Left lung (tissue), 10 donors: Measurements from ENCODE around the gene BATF2. TPM values are rescaled to one million over a fixed set of nuclear protein-coding genes. Genes with fewer than 3 reads are reported as not detected.
"Not testable (repeated sequence)": the region's sequence is repeated elsewhere in the genome, so short reads cannot be mapped to it uniquely, and the experiment has no call there.

Experiments
- ATAC-seq: fragments of 200-7000 bp; cut with Tn5 transposase; one replicate; pipeline ENCODE4 v1.9.1; 2020; ENCODE audit warnings: moderate library complexity
- DNase-seq, 4 donors: peaks; one replicate each; pipeline ENCODE4 v3.0.0-alpha.2; 2013 to 2020
- H3K27ac ChIP-seq, 2 donors: fragments of 200-600 bp; sonication (generic) in 1 of 2; one replicate each; pipeline versions ENCODE4 v1.5.0 to v1.8.0; 2020 to 2021
- H3K27me3 ChIP-seq, 2 donors: fragments of 200-600 bp; sonication (generic) in 1 of 2; one replicate each; pipeline versions ENCODE4 v1.5.0 to v1.8.0; 2020 to 2021
- H3K36me3 ChIP-seq, 2 donors: fragments of 200-600 bp; sonication (generic) in 1 of 2; one replicate each; pipeline versions ENCODE4 v1.5.0 to v1.8.0; 2020 to 2021
- H3K4me1 ChIP-seq, 2 donors: fragments of 200-600 bp; one replicate each; pipeline ENCODE4 v1.8.0; 2021
- H3K4me3 ChIP-seq, 2 donors: fragments of 200-600 bp; sonication (generic) in 1 of 2; one replicate each; pipeline versions ENCODE4 v1.5.0 to v1.8.0; 2020 to 2021; ENCODE audit warnings: mild to moderate bottlenecking in 1 of 2
- H3K9me3 ChIP-seq, 2 donors: fragments of 200-600 bp; sonication (generic) in 1 of 2; one replicate each; pipeline versions ENCODE4 v1.5.0 to v1.8.0; 2020 to 2021
- intact Hi-C, 2 donors: fragments of 100-400 bp; cut with DNase I; formaldehyde crosslinking; loops; one replicate each; pipeline versions ENCODE4 v1.11.2 to v1.14.2; 2022
- polyA plus RNA-seq, 6 donors: library from polyadenylated mRNA; unstranded; fragments of 120-200 nt; gene quantifications; one replicate each; pipeline ENCODE4 v1.2.1, GENCODE V29; 2013; ENCODE audit not compliant: insufficient read length in 6 of 6
- total RNA-seq, 2 donors: library from RNA; stranded (reverse); fragmentation: NEBNext Ultra II Directional; extraction: Animal tissue kit (Norgen Biotek cat#: 25700); gene quantifications; one replicate each; pipeline ENCODE4 v1.2.1, GENCODE V29; 2021
- TF ChIP-seq, protein P1 (sequence below), 2 donors: fragments of 200-600 bp; sonication (generic) in 1 of 2; IDR thresholded peaks; one replicate each; pipeline versions ENCODE4 v1.5.0 to v1.8.0; 2021; ENCODE audit warnings: antibody characterized with exemption in 2 of 2
- donor health status: DM: no; HTN: yes; CAD: no.
- donor health status: DM: no; HTN: no; CAD: no.

Gene BATF2
- total and polyA plus RNA-seq, 8 donors = 2.6 to 8.1 (median 3.5) TPM

DNA sequence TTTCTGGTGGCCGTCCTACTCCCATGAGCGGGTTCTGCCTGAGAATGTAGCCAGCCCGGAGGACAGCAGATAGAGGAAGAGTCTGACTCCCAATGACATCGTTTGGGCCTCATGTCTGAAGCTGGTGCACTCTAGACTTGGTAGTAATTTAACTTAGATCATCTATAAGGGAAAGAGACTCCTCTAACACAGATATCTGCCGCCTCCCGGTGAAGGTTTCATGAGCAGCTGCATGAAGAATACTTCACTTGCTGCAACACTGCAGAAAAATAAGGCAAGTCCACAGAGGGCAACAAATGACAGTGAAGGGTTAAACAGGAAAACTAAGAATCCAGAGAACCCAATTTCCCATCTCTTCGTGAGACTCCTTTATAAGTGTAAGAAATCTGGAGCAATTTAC lies 11.2 kb upstream of the BATF2 start:
- Histone ChIP-seq H3K36me3 (no peaks in the 10 kb centered on the region), H3K4me1 (peaks cover 0 to 5% of the 10 kb centered on the region in 2 donors), H3K27ac (no peak overlapping the region), H3K27me3 (no peaks in the 10 kb centered on the region), H3K4me3 (no peak overlapping the region), H3K9me3 (no peaks in the 10 kb centered on the region)
- TF ChIP-seq, protein P1, sequence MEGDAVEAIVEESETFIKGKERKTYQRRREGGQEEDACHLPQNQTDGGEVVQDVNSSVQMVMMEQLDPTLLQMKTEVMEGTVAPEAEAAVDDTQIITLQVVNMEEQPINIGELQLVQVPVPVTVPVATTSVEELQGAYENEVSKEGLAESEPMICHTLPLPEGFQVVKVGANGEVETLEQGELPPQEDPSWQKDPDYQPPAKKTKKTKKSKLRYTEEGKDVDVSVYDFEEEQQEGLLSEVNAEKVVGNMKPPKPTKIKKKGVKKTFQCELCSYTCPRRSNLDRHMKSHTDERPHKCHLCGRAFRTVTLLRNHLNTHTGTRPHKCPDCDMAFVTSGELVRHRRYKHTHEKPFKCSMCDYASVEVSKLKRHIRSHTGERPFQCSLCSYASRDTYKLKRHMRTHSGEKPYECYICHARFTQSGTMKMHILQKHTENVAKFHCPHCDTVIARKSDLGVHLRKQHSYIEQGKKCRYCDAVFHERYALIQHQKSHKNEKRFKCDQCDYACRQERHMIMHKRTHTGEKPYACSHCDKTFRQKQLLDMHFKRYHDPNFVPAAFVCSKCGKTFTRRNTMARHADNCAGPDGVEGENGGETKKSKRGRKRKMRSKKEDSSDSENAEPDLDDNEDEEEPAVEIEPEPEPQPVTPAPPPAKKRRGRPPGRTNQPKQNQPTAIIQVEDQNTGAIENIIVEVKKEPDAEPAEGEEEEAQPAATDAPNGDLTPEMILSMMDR (IDR thresholded peaks at IDR 0.05) = no peak
- intact Hi-C loops = no loop called here
- no peak for DNase-seq
- ATAC-seq = no peak

GRCh38 chr11:65003968-65004367 lies 7.2 kb upstream of the BATF2 start:
- H3K27ac ChIP-seq, H3K36me3 ChIP-seq, ATAC-seq, DNase-seq, intact Hi-C loops, H3K4me3 ChIP-seq, H3K4me1 ChIP-seq, H3K27me3 ChIP-seq, H3K9me3 ChIP-seq: not testable (repeated sequence)

DNA sequence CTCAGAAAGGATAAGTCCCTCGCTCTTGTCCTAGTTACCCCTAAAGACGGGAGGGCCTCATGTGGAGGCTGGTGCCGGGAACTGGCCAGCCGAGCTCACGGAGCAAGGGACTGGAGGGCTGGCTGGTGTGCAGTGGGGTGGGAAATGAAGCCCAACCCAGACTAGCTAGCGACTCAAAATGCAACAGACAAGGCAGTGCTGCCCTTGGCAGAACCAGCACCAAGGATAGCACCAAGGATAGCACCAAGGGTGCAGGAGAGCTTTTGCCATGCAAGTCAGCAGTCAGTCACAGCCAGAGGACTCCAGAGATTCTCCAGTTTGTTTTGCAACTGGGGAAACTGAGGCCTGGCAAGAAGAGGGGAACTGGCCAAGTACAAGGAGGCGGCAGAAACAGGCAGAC lies 6.5 kb upstream of the BATF2 start:
- no peak overlapping the region for H3K27ac ChIP-seq
- DNase-seq = peak in 1 of 4 donors; percentile 13
- TF ChIP-seq, protein P1 (IDR thresholded peaks at IDR 0.05) = no peak
- H3K27me3 ChIP-seq = no peaks in the 10 kb centered on the region
- no peak overlapping the region for H3K4me3 ChIP-seq
- H3K9me3 ChIP-seq = no peaks in the 10 kb centered on the region
- no peaks in the 10 kb centered on the region for H3K36me3 ChIP-seq
- ATAC-seq = no peak
- H3K4me1 ChIP-seq = no peaks in the 10 kb centered on the region
- intact Hi-C loops = no loop called here

DNA sequence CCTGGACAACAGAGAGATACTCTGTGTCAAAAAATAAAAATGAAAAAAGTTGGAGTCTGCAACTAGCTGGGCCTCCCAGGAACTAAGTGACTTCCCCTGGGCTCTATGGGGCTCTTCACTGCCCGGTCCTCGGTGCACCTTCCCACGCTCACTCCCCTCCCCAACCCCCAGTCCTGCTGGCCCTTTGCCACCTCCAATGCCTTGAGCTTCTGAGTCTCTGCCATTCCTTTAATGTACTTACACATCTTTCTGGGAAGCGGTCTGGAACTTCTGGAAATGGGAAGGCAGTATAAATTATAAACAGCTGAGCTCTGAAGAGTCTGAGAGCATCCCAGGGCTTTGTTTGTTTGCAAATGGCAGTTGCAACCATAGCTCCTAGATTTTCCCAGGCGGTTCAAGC lies 5.9 kb upstream of the BATF2 start:
- peak in 1 of 4 donors; percentile 12 for DNase-seq
- intact Hi-C loops = no loop called here

DNA sequence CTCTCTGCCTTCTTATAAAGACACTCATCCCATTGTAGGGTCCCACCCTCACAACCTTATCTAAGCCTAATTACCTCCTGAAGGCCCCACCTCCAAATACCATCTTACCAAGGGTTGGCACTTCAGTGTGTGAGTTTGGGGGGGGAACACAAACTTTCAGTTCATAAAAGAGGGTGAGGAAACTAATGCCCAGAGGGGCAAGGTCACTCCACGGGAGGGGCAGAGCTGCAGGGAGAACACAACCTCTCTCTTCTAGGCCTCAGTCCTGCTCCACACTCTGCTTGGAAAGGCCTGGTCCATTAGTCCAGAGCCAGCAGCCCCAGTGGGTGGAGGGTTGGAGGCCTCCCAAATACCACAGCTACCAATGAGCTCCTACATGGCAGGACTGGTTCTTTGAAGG lies 2.7 kb upstream of the BATF2 start:
- TF ChIP-seq, protein P1 (IDR thresholded peaks at IDR 0.05) = no peak
- ATAC-seq (no peak), DNase-seq (no peak)

More for the DNA sequence above, 5.9 kb upstream of the BATF2 start:
- Histone ChIP-seq H3K27ac (no peak overlapping the region), H3K4me1 (no peaks in the 10 kb centered on the region), H3K9me3 (no peaks in the 10 kb centered on the region), H3K36me3 (no peaks in the 10 kb centered on the region), H3K4me3 (no peak overlapping the region), H3K27me3 (no peaks in the 10 kb centered on the region)
- TF ChIP-seq, protein P1 (IDR thresholded peaks at IDR 0.05) = no peak
- ATAC-seq = no peak

More for the DNA sequence above, 2.7 kb upstream of the BATF2 start:
- H3K4me3 ChIP-seq = no peak overlapping the region
- no peaks in the 10 kb centered on the region for H3K36me3 ChIP-seq
- H3K4me1 ChIP-seq = peaks cover 4 to 31% of the 10 kb centered on the region in 2 donors
- intact Hi-C loops = no loop called here
- no peaks in the 10 kb centered on the region for H3K27me3 ChIP-seq
- H3K9me3 ChIP-seq = no peaks in the 10 kb centered on the region
- no peak overlapping the region for H3K27ac ChIP-seq
